Lung (tissue), 12 donors: ENCODE data around the gene EPB41. TPM values are rescaled to one million over a fixed set of nuclear protein-coding genes. Genes with fewer than 3 reads are reported as not detected.

Source experiments
- ATAC-seq: fragments of 200-7000 bp; cut with Tn5 transposase; one replicate; pipeline ENCODE4 v1.9.1; 2020; ENCODE audit warnings: moderate number of reproducible peaks; ENCODE audit not compliant: insufficient read depth, low FRiP score
- DNase-seq, 3 donors: peaks; one replicate each; pipeline ENCODE4 v3.0.0-alpha.2; 2013 to 2017
- H3K27ac ChIP-seq, 2 donors: one replicate each; pipeline ENCODE4 v1.5.1; 2013; ENCODE audit warnings: mild to moderate bottlenecking in 2 of 2, moderate library complexity in 2 of 2, control low read depth in 1 of 2, inconsistent platforms in 1 of 2, low read depth in 1 of 2, low read length in 1 of 2
- H3K27me3 ChIP-seq, 3 donors: one replicate each; pipeline ENCODE4 v1.5.1; 2013; ENCODE audit warnings: low read length in 2 of 3; ENCODE audit not compliant: control insufficient read depth in 3 of 3, insufficient read depth in 3 of 3
- H3K36me3 ChIP-seq, 4 donors: one replicate each; pipeline ENCODE4 v1.5.1; 2013; ENCODE audit warnings: low read length in 4 of 4, mild to moderate bottlenecking in 1 of 4, moderate library complexity in 1 of 4; ENCODE audit not compliant: control insufficient read depth in 4 of 4, insufficient read depth in 4 of 4
- H3K4me1 ChIP-seq, 5 donors: one replicate each; pipeline ENCODE4 v1.5.1; 2013; ENCODE audit warnings: low read length in 5 of 5, mild to moderate bottlenecking in 2 of 5, moderate library complexity in 1 of 5; ENCODE audit not compliant: control insufficient read depth in 5 of 5, insufficient read depth in 5 of 5
- H3K4me3 ChIP-seq: one replicate; pipeline ENCODE4 v1.5.1; 2013; ENCODE audit warnings: mild to moderate bottlenecking, control low read depth, moderate library complexity
- H3K9ac ChIP-seq, 2 donors: one replicate each; pipeline ENCODE4 v1.5.1; 2013; ENCODE audit warnings: low read length in 2 of 2, control low read depth in 1 of 2; ENCODE audit not compliant: insufficient read depth in 1 of 2
- H3K9me3 ChIP-seq, 4 donors: one replicate each; pipeline ENCODE4 v1.5.1; 2013; ENCODE audit warnings: low read length in 3 of 4, mild to moderate bottlenecking in 1 of 4, moderate library complexity in 1 of 4; ENCODE audit not compliant: control insufficient read depth in 4 of 4, insufficient read depth in 3 of 4
- WGBS, 2 donors: extraction: QIAGEN DNeasy Blood & Tissue Kit; methylation state at CpG; one replicate each; pipeline ENCODE4 v1.1.7; 2013; 5-methylcytosine and 5-hydroxymethylcytosine counted together
- polyA plus RNA-seq, 2 donors: library from polyadenylated mRNA; stranded (reverse); fragments of 200-250 nt; gene quantifications; one replicate each; pipeline ENCODE4 v1.2.1, GENCODE V29; 2013
- total RNA-seq, 2 donors: library from RNA; depleted of rRNA in 1 of 2; stranded (reverse); fragments of >200 nt in 1 of 2; gene quantifications; one replicate each; pipeline ENCODE4 v1.2.1, GENCODE V29; 2014 to 2021
- TF ChIP-seq, protein P1 (sequence below): IDR thresholded peaks from 2 replicates; pipeline ENCODE4 v1.5.1; 2012; ENCODE audit warnings: mild to moderate bottlenecking; ENCODE audit errors: control extremely low read depth, extremely low read depth
- donor health status: control.
- donor health status: control.
- donor health status: Bipolar disorder and iron deficiency.
- donor health status: healthy.
- donor health status: DM: yes; HTN: yes; CAD: no.

Gene EPB41
- total and polyA plus RNA-seq, 4 donors: 10.4 to 69.0 (median 33.3) TPM

DNA sequence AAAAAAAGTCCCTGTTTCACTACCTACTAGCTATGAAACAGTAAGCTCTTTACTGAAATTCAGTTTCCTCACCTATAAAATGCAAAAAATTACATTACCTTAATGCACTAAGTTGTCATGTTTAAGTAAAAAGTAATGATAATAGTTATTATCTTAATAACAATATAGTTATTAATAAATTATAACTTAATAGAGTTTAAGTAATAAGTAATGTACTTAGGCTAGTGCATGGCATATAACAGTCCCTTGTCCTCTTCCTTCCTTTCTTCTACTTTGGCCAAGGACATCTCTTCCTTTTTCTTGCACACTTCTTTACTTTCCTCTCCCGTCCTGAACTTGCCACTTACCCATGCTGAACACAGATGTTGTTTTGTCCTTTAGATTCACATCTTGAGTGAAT, 200.3 kb downstream of the EPB41 start:
- DNase-seq (no peak), ATAC-seq (no peak)
- peaks cover 0 to 33% (median 4%) of the 10 kb centered on the region in 4 donors for H3K36me3 ChIP-seq
- no peaks in the 10 kb centered on the region for H3K27me3 ChIP-seq
- no peaks in the 10 kb centered on the region for H3K9me3 ChIP-seq
- H3K27ac ChIP-seq: no peak overlapping the region
- TF ChIP-seq, protein P1, sequence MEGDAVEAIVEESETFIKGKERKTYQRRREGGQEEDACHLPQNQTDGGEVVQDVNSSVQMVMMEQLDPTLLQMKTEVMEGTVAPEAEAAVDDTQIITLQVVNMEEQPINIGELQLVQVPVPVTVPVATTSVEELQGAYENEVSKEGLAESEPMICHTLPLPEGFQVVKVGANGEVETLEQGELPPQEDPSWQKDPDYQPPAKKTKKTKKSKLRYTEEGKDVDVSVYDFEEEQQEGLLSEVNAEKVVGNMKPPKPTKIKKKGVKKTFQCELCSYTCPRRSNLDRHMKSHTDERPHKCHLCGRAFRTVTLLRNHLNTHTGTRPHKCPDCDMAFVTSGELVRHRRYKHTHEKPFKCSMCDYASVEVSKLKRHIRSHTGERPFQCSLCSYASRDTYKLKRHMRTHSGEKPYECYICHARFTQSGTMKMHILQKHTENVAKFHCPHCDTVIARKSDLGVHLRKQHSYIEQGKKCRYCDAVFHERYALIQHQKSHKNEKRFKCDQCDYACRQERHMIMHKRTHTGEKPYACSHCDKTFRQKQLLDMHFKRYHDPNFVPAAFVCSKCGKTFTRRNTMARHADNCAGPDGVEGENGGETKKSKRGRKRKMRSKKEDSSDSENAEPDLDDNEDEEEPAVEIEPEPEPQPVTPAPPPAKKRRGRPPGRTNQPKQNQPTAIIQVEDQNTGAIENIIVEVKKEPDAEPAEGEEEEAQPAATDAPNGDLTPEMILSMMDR: no peak
- peaks cover 0 to 10% (median 3%) of the 10 kb centered on the region in 5 donors for H3K4me1 ChIP-seq
- WGBS, 2 donors: 92 to 97% methylated on average over 1 of the region's 1 CpG
- no peak overlapping the region for H3K4me3 ChIP-seq
- H3K9ac ChIP-seq: no peak overlapping the region

DNA sequence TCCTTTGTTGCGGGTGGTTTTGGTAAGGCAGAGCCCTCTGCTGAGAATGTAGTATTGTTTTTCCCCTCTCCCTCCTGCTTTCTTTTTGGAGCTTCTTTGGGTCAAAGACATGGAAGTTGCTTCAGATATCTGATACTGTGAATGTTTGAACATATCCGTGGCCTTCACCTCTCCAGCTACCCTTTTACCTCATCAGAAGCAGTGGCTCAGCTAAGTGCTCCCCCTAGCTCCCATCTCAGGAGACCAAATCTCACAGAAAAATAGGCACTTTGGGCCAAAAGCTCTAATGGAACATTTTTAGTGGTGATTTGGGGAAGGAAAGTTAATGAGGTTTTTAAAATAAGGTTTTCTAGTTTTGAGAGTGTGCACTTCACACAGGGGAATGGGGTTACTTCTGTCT, 203.0 kb downstream of the EPB41 start:
- 86 to 98% methylated on average over 2 of the region's 2 CpGs for WGBS, 2 donors
- Histone ChIP-seq H3K27ac (no peak overlapping the region), H3K36me3 (peaks cover 0 to 30% (median 4%) of the 10 kb centered on the region in 4 donors), H3K4me1 (peaks cover 0 to 26% (median 9%) of the 10 kb centered on the region in 5 donors), H3K27me3 (peaks cover 0 to 5% (median 0%) of the 10 kb centered on the region in 3 donors), H3K9me3 (no peaks in the 10 kb centered on the region), H3K4me3 (no peak overlapping the region), H3K9ac (no peak overlapping the region)
- ATAC-seq (no peak), DNase-seq (no peak)
- TF ChIP-seq, protein P1: no peak

DNA sequence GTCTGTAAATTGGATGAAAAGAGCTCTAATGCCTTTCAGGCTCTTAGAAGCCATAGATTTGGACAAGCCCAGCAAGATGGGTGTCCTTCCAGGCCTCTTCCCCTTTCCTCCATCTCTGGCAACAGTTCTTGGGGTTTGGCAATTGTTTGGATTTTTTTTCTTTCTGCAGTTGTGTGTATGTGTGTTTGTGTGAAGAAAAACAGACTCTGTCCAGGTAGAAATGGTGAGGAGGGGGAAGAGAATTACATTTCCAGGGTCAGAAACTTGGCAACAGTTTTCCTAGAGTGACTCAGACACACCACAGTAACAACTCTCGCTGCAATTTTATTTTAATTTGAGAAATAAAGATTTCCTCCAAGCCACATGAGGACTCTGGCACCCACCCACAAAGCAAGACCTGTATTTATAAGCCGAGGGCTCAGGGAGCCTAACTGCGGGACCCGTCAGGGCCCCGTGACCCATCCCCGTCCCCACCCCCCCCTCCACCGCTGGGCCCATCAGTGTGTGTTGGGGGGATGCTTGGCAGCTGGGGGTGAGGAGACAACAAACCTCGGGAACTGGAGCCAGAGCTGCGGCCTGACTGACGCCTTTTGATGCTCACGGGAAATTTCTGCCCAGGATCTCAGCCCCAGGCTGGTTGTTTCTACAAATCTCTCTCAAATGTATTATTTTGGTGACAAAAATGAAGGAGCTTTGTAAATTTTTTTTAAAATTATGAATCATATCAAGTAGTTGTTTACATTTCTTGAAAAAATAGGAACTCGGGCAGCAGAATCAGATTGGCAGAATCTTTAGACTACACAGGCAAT, 205.0 kb downstream of the EPB41 start:
- no peak for ATAC-seq

More for the DNA sequence above, 205.0 kb downstream of the EPB41 start:
- TF ChIP-seq, protein P1: no peak
- Histone ChIP-seq H3K36me3 (peaks cover 0 to 19% (median 4%) of the 10 kb centered on the region in 4 donors), H3K27ac (no peak overlapping the region), H3K9me3 (no peaks in the 10 kb centered on the region), H3K4me1 (peaks cover 0 to 26% (median 16%) of the 10 kb centered on the region in 5 donors), H3K27me3 (peaks cover 0 to 13% (median 0%) of the 10 kb centered on the region in 3 donors), H3K9ac (peak overlapping the region in 1 of 2 donors; percentile 36), H3K4me3 (no peak overlapping the region)
- WGBS, 2 donors: 75 to 84% methylated on average over 12 of the region's 12 CpGs
- DNase-seq: peak in 2 of 3 donors; percentile 46 to 64
